ENCODE measurements around the gene GGCT. TPM values are rescaled to one million over a fixed set of nuclear protein-coding genes. Genes with fewer than 3 reads are reported as not detected.

The GGCT gene
- total and polyA plus RNA-seq, 2 of the 8 experiments (the other 6 are each of a cell fraction or from before 2014, with no cell fraction given): 50.0 to 129 TPM

DNA sequence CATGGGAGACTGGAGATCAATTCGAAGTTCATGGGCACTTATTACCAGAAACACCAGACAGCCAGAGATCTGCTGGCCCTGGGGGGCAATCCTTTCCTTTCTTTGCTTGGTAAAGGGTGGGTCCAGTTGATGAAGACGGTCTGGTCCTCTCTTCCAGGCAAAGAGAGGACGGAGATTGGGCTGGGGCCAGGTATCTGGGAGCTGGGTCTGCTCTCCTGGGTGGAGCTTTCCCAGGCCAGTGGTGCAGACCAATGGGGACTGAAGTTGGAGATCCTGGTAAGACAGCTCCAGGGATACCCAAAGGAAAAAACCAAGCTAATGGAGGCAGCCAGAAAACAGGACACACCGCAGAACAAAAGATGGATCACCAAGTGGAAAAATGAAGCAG, 44.4 kb downstream of the GGCT start:
- H3K4me1 ChIP-seq (replicated peaks in 1 of 4; ENCODE audit: control insufficient read depth in 3 of 4, insufficient read depth in 4 of 4, low read length in 3 of 4): peaks cover 0 to 2% (median 0%) of the 10 kb centered on the region in 4 experiments; a peak in 2 of 7 replicates
- POLR2A ChIA-PET (ENCODE audit: partially characterized antibody): interaction anchor here (1.6 kb wide), 1 partner anchor 18 kb away, joined by 5 read pairs; the partner anchor contains the start of gene NOD1
- FAIRE-seq: no peak
- no peaks in the 10 kb centered on the region for H3K23me2 ChIP-seq (ENCODE audit: low read depth, low read length)
- no peak overlapping the region for H3K27ac ChIP-seq (ENCODE audit: low read depth, low read length)
- no peak overlapping the region for H2AFZ ChIP-seq (ENCODE audit: low read length)
- H3K27me3 ChIP-seq (replicated peaks in 1 of 4; ENCODE audit: control insufficient read depth in 3 of 4, extremely low read depth in 1 of 4, insufficient read depth in 3 of 4, low read length in 3 of 4): no peaks in the 10 kb centered on the region
- no peak overlapping the region for H4K8ac ChIP-seq (ENCODE audit: extremely low read depth, insufficient read depth, low read length)
- no peaks in the 10 kb centered on the region for H3K36me3 ChIP-seq (ENCODE audit: control insufficient read depth in 2 of 4, insufficient read depth in 4 of 4, low read length in 3 of 4)
- 90% methylated on average over 4 of the region's 4 CpGs; no CpG with 5 or more reads in 1 of the 2 experiments for WGBS, 2 experiments (ENCODE audit: extremely low coverage in 1 of 2, insufficient coverage in 1 of 2, insufficient read length in 1 of 2, insufficient replicate concordance in 2 of 2, low coverage in 1 of 2, low lambda C conversion rate in 2 of 2, missing lambda C conversion rate in 1 of 2)
- no peak overlapping the region for H2AK5ac ChIP-seq (ENCODE audit: low read depth, low read length)
- no peak overlapping the region for H3K56ac ChIP-seq (replicated peaks; ENCODE audit: insufficient read length, low read depth, low read length)
- no peak overlapping the region for H3K14ac ChIP-seq (ENCODE audit: insufficient read length)
- no peak overlapping the region for H3K4me3 ChIP-seq (ENCODE audit: extremely low read depth in 1 of 4, insufficient read depth in 2 of 4, low read depth in 3 of 4, low read length in 4 of 4)
- H2BK120ac ChIP-seq (replicated peaks; ENCODE audit: low read depth, low read length): no peak overlapping the region
- no peak overlapping the region for H2BK12ac ChIP-seq (ENCODE audit: low read depth, low read length)
- H3K79me2 ChIP-seq (ENCODE audit: control insufficient read depth in 1 of 2, insufficient read depth in 2 of 2, low read length in 2 of 2): no peaks in the 10 kb centered on the region
- no peak overlapping the region for H3K4me2 ChIP-seq (ENCODE audit: insufficient read depth in 1 of 2, low read depth in 2 of 2, low read length in 2 of 2)
- no peak overlapping the region for H2BK15ac ChIP-seq (ENCODE audit: low read length)
- H4K20me1 ChIP-seq (replicated peaks in 1 of 2; ENCODE audit: control insufficient read depth in 1 of 2, insufficient read depth in 2 of 2, low read length in 2 of 2): no peaks in the 10 kb centered on the region
- no peak overlapping the region for H3K4ac ChIP-seq (replicated peaks; ENCODE audit: insufficient read length, low read depth, low read length)
- no peak overlapping the region for H2BK20ac ChIP-seq (ENCODE audit: low read length)
- H3K79me1 ChIP-seq (ENCODE audit: low read depth, low read length): no peaks in the 10 kb centered on the region; the same call in 1 of the 2 replicates
- H3K18ac ChIP-seq (ENCODE audit: extremely low read depth, low read length): no peak overlapping the region
- H4K91ac ChIP-seq (replicated peaks; ENCODE audit: insufficient read length, low read length): no peak overlapping the region
- no peak overlapping the region for H3K9ac ChIP-seq (replicated peaks in 1 of 4; ENCODE audit: extremely low read depth in 1 of 4, low read depth in 3 of 4, low read length in 3 of 4)
- no peak overlapping the region for H3K23ac ChIP-seq (ENCODE audit: insufficient read length)
- no peaks in the 10 kb centered on the region for H3K9me3 ChIP-seq (ENCODE audit: insufficient read depth in 2 of 2, low read depth in 1 of 2, low read length in 1 of 2)
- H2BK5ac ChIP-seq (ENCODE audit: low read depth, low read length): no peak overlapping the region
- DNase-seq (ENCODE audit: low read depth in 1 of 2, low spot score in 2 of 2): no peak
- H4K5ac ChIP-seq (ENCODE audit: insufficient read length, low read depth, low read length): no peak overlapping the region
- TF ChIP-seq POLR2AphosphoS5 (IDR thresholded peaks at IDR 0.05; ENCODE audit: low read depth, low read length): no peak
- TF ChIP-seq SUZ12 (IDR thresholded peaks at IDR 0.05; ENCODE audit: low read length): no peak
- no peak for TF ChIP-seq RFX5 (IDR thresholded peaks at IDR 0.05; ENCODE audit: borderline replicate concordance, low read depth, low read length)
- TF ChIP-seq SIRT6 (IDR thresholded peaks at IDR 0.05; ENCODE audit: low read length): no peak
- TF ChIP-seq TAF1 (IDR thresholded peaks at IDR 0.05; ENCODE audit: low read depth, low read length): no peak
- no peak for TF ChIP-seq SP1 (IDR thresholded peaks at IDR 0.05; ENCODE audit: low read depth, low read length)
- no peak for TF ChIP-seq SIN3A (conservative IDR thresholded peaks at IDR 0.05 in 1 of 2, IDR thresholded peaks at IDR 0.05 in 1 of 2; ENCODE audit: low read depth in 1 of 2, low read length in 2 of 2)
- no peak for TF ChIP-seq CBX5 (IDR thresholded peaks at IDR 0.05; ENCODE audit: low read depth, low read length)
- TF ChIP-seq, protein P1, sequence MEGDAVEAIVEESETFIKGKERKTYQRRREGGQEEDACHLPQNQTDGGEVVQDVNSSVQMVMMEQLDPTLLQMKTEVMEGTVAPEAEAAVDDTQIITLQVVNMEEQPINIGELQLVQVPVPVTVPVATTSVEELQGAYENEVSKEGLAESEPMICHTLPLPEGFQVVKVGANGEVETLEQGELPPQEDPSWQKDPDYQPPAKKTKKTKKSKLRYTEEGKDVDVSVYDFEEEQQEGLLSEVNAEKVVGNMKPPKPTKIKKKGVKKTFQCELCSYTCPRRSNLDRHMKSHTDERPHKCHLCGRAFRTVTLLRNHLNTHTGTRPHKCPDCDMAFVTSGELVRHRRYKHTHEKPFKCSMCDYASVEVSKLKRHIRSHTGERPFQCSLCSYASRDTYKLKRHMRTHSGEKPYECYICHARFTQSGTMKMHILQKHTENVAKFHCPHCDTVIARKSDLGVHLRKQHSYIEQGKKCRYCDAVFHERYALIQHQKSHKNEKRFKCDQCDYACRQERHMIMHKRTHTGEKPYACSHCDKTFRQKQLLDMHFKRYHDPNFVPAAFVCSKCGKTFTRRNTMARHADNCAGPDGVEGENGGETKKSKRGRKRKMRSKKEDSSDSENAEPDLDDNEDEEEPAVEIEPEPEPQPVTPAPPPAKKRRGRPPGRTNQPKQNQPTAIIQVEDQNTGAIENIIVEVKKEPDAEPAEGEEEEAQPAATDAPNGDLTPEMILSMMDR (IDR thresholded peaks at IDR 0.05; ENCODE audit: control extremely low read depth in 1 of 3, insufficient read depth in 1 of 3, low read depth in 1 of 3, low read length in 3 of 3): no peak
- CTCF ChIA-PET (ENCODE audit: partially characterized antibody): interaction anchor here (0.8 to 1.9 kb wide), 4 partner anchors 9 to 86 kb away, joined by 3 to 17 read pairs (median 3); no protein-coding TSS in a partner anchor

Data from H1 (cell line).